H1 (cell line): ENCODE data around the gene VAMP4. TPM values are rescaled to one million over a fixed set of nuclear protein-coding genes. Genes with fewer than 3 reads are reported as not detected.

Experiments
- CTCF ChIA-PET: fragments of 300-600 bp; sonication (Branson Sonifier 250); formaldehyde crosslinking; loops from one replicate; lab custom pipeline; 2021; ENCODE audit not compliant: partially characterized antibody; lab: Charles Lee
- POLR2A ChIA-PET: fragments of 300-600 bp; sonication (Branson Sonifier 250); formaldehyde crosslinking; loops from one replicate; lab custom pipeline; 2021; ENCODE audit warnings: inconsistent platforms; ENCODE audit not compliant: partially characterized antibody; lab: Charles Lee
- DNase-seq, 2 experiments: peaks; one replicate each; pipeline versions ENCODE4 v3.0.0 to v3.0.0-alpha.2; 2010 to 2022; ENCODE audit warnings: low spot score in 2 of 2, low read depth in 1 of 2, mixed read lengths in 1 of 2
- FAIRE-seq: peaks from 2 replicates; lab custom pipeline; 2011; peaks lifted over from hg19 to GRCh38; lab: Jason Lieb, UNC
- H2AFZ ChIP-seq: 2 replicates; pipeline ENCODE4 v1.8.1; 2012; ENCODE audit warnings: low read length, inconsistent platforms
- H2AK5ac ChIP-seq: 2 replicates; pipeline ENCODE4 v1.6.1; 2013; ENCODE audit warnings: low read depth, low read length
- H2BK120ac ChIP-seq: replicated peaks from 2 replicates; pipeline ENCODE3; 2013; ENCODE audit warnings: low read depth, low read length, inconsistent platforms
- H2BK12ac ChIP-seq: 2 replicates; pipeline ENCODE4 v1.6.1; 2013; ENCODE audit warnings: low read depth, low read length
- H2BK15ac ChIP-seq: 2 replicates; pipeline ENCODE4 v1.6.1; 2013; ENCODE audit warnings: low read length
- H2BK20ac ChIP-seq: 2 replicates; pipeline ENCODE4 v1.6.1; 2013; ENCODE audit warnings: low read length
- H2BK5ac ChIP-seq: 2 replicates; pipeline ENCODE4 v1.6.1; 2013; ENCODE audit warnings: low read depth, low read length
- H3K14ac ChIP-seq: 2 replicates; pipeline ENCODE4 v1.6.1; 2013; ENCODE audit warnings: inconsistent platforms; ENCODE audit not compliant: insufficient read length
- H3K18ac ChIP-seq: 2 replicates; pipeline ENCODE4 v1.6.1; 2013; ENCODE audit warnings: low read length; ENCODE audit errors: extremely low read depth
- H3K23ac ChIP-seq: 2 replicates; pipeline ENCODE4 v1.6.1; 2013; ENCODE audit warnings: inconsistent platforms; ENCODE audit not compliant: insufficient read length
- H3K23me2 ChIP-seq: 2 replicates; pipeline ENCODE4 v1.6.1; 2013; ENCODE audit warnings: low read depth, low read length
- H3K27ac ChIP-seq: 2 replicates; pipeline ENCODE4 v1.6.1; 2011; ENCODE audit warnings: low read depth, low read length, inconsistent platforms
- H3K27me3 ChIP-seq, 4 experiments: replicated peaks in 1 of 4; 1 replicate in 1 of 4; 2 replicates in 3 of 4; pipeline versions ENCODE4 v1.6.1 to v1.8.1; 2011 to 2013; ENCODE audit warnings: low read length in 3 of 4, mild to moderate bottlenecking in 3 of 4, inconsistent platforms in 2 of 4, mixed read lengths in 2 of 4, moderate library complexity in 1 of 4; ENCODE audit not compliant: control insufficient read depth in 3 of 4, insufficient read depth in 3 of 4; ENCODE audit errors: extremely low read depth in 1 of 4
- H3K36me3 ChIP-seq, 4 experiments: 2 replicates each; pipeline versions ENCODE4 v1.6.1 to v1.8.1; 2011 to 2013; ENCODE audit warnings: mild to moderate bottlenecking in 4 of 4, low read length in 3 of 4, moderate library complexity in 2 of 4, control low read depth in 1 of 4, inconsistent platforms in 1 of 4; ENCODE audit not compliant: insufficient read depth in 4 of 4, control insufficient read depth in 2 of 4
- H3K4ac ChIP-seq: replicated peaks from 2 replicates; pipeline ENCODE3; 2013; ENCODE audit warnings: low read length, low read depth, mixed read lengths, inconsistent platforms; ENCODE audit not compliant: insufficient read length
- H3K4me1 ChIP-seq, 4 experiments: replicated peaks in 1 of 4; 1 replicate in 1 of 4; 2 replicates in 3 of 4; pipeline versions ENCODE4 v1.6.1 to v1.8.1; 2011 to 2013; ENCODE audit warnings: low read length in 3 of 4, inconsistent platforms in 2 of 4, mixed read lengths in 1 of 4; ENCODE audit not compliant: insufficient read depth in 4 of 4, control insufficient read depth in 3 of 4
- H3K4me2 ChIP-seq, 2 experiments: 2 replicates each; pipeline versions ENCODE4 v1.6.1 to v1.8.1; 2011 to 2013; ENCODE audit warnings: low read depth in 2 of 2, low read length in 2 of 2, control low read depth in 1 of 2, inconsistent platforms in 1 of 2, mild to moderate bottlenecking in 1 of 2; ENCODE audit not compliant: insufficient read depth in 1 of 2
- H3K4me3 ChIP-seq, 4 experiments: fragments of 200-600, 300-600 bp in 1 of 4; sonication (generic), shearing (Covaris generic), sonication (Bioruptor Twin) in 1 of 4; 2 replicates each; pipeline versions ENCODE4 v1.5.1 to v1.8.1; 2011 to 2016; ENCODE audit warnings: low read length in 4 of 4, low read depth in 3 of 4, control low read depth in 2 of 4, inconsistent platforms in 2 of 4, mild to moderate bottlenecking in 2 of 4, mixed read lengths in 1 of 4, moderate library complexity in 1 of 4; ENCODE audit not compliant: insufficient read depth in 2 of 4; ENCODE audit errors: extremely low read depth in 1 of 4
- H3K56ac ChIP-seq: replicated peaks from 2 replicates; pipeline ENCODE3; 2013; ENCODE audit warnings: low read depth, mild to moderate bottlenecking, mixed read lengths, low read length, inconsistent platforms; ENCODE audit not compliant: insufficient read length
- H3K79me1 ChIP-seq: 2 replicates; pipeline ENCODE4 v1.6.1; 2013; ENCODE audit warnings: low read depth, low read length, control low read depth
- H3K79me2 ChIP-seq, 2 experiments: 2 replicates each; pipeline versions ENCODE4 v1.6.1 to v1.8.1; 2012 to 2013; ENCODE audit warnings: low read length in 2 of 2, mild to moderate bottlenecking in 2 of 2, inconsistent platforms in 1 of 2; ENCODE audit not compliant: insufficient read depth in 2 of 2, control insufficient read depth in 1 of 2
- H3K9ac ChIP-seq, 4 experiments: replicated peaks in 1 of 4; 1 replicate in 1 of 4; 2 replicates in 3 of 4; pipeline versions ENCODE4 v1.6.1 to v1.8.1; 2011 to 2013; ENCODE audit warnings: low read depth in 3 of 4, low read length in 3 of 4, control low read depth in 2 of 4, mild to moderate bottlenecking in 2 of 4, moderate library complexity in 2 of 4, inconsistent platforms in 1 of 4; ENCODE audit errors: extremely low read depth in 1 of 4
- H3K9me3 ChIP-seq, 2 experiments: 2 replicates each; pipeline versions ENCODE4 v1.6.1 to v1.8.1; 2012 to 2013; ENCODE audit warnings: mild to moderate bottlenecking in 2 of 2, moderate library complexity in 2 of 2, control low read depth in 1 of 2, inconsistent platforms in 1 of 2, low read depth in 1 of 2, low read length in 1 of 2, mixed read lengths in 1 of 2; ENCODE audit not compliant: insufficient read depth in 2 of 2
- H4K20me1 ChIP-seq, 2 experiments: replicated peaks in 1 of 2; 2 replicates each; pipeline versions ENCODE3 to v1.8.1; 2011 to 2013; ENCODE audit warnings: inconsistent platforms in 2 of 2, low read length in 2 of 2, mild to moderate bottlenecking in 1 of 2; ENCODE audit not compliant: insufficient read depth in 2 of 2, control insufficient read depth in 1 of 2
- H4K5ac ChIP-seq: 2 replicates; pipeline ENCODE4 v1.6.1; 2013; ENCODE audit warnings: low read length, low read depth, mixed read lengths, inconsistent platforms; ENCODE audit not compliant: insufficient read length
- H4K8ac ChIP-seq: 2 replicates; pipeline ENCODE4 v1.8.0; 2013; ENCODE audit warnings: mild to moderate bottlenecking, moderate library complexity, low read length, inconsistent platforms; ENCODE audit not compliant: insufficient read depth; ENCODE audit errors: extremely low read depth
- H4K91ac ChIP-seq: replicated peaks from 2 replicates; pipeline ENCODE3; 2013; ENCODE audit warnings: low read length, mixed read lengths, inconsistent platforms; ENCODE audit not compliant: insufficient read length
- BACH1 ChIP-seq: IDR thresholded peaks from 2 replicates; pipeline ENCODE4 v1.6.1; 2012; ENCODE audit warnings: low read length, improper control_type of control experiment
- CREB1 ChIP-seq: IDR thresholded peaks from 2 replicates; pipeline ENCODE4 v1.6.1; 2012; ENCODE audit warnings: inconsistent platforms
- HDAC6 ChIP-seq: IDR thresholded peaks from one replicate; pipeline ENCODE4 v1.7.1; 2012; ENCODE audit warnings: low read depth, mild to moderate bottlenecking, inconsistent platforms, low read length, moderate library complexity
- KDM1A ChIP-seq: fragments of 200-600, 300-600 bp; sonication (generic); IDR thresholded peaks from 2 replicates; pipeline ENCODE4 v1.7.1; 2016; ENCODE audit warnings: mild to moderate bottlenecking, low read length, borderline replicate concordance
- PHF8 ChIP-seq: fragments of 200-600 bp; sonication (generic); conservative IDR thresholded peaks from 2 replicates; pipeline ENCODE4 v1.7.1; 2012; ENCODE audit warnings: low read depth, mild to moderate bottlenecking, inconsistent platforms, low read length, moderate library complexity
- POLR2AphosphoS5 ChIP-seq: IDR thresholded peaks from 2 replicates; pipeline ENCODE4 v1.6.1; 2011; ENCODE audit warnings: low read depth, low read length
- RBBP5 ChIP-seq: IDR thresholded peaks from 2 replicates; pipeline ENCODE4 v1.7.1; 2012; ENCODE audit warnings: low read depth, mild to moderate bottlenecking, inconsistent platforms, low read length, moderate library complexity, borderline replicate concordance
- RFX5 ChIP-seq: IDR thresholded peaks from 2 replicates; pipeline ENCODE4 v1.6.1; 2011; ENCODE audit warnings: low read depth, low read length, improper control_type of control experiment, borderline replicate concordance
- RNF2 ChIP-seq: fragments of 200-900, 300-1000 bp; sonication (generic); IDR thresholded peaks from 2 replicates; pipeline ENCODE4 v1.7.1; 2016; ENCODE audit warnings: borderline replicate concordance, low read depth, mild to moderate bottlenecking, antibody characterized with exemption, low read length; ENCODE audit not compliant: poor library complexity, severe bottlenecking; ENCODE audit errors: missing control alignments
- SAP30 ChIP-seq: fragments of 300-600 bp; sonication (generic); IDR thresholded peaks from 2 replicates; pipeline ENCODE4 v1.7.1; 2012; ENCODE audit warnings: low read length, moderate library complexity, mild to moderate bottlenecking, inconsistent platforms; ENCODE audit not compliant: insufficient read depth, insufficient replicate concordance
- SIN3A ChIP-seq, 2 experiments: IDR thresholded peaks in 1 of 2; conservative IDR thresholded peaks in 1 of 2; 2 replicates each; pipeline ENCODE4 v1.6.1; 2011 to 2012; ENCODE audit warnings: low read length in 2 of 2, improper control_type of control experiment in 1 of 2, low read depth in 1 of 2, mild to moderate bottlenecking in 1 of 2
- TBP ChIP-seq: IDR thresholded peaks from 2 replicates; pipeline ENCODE4 v1.6.1; 2011; ENCODE audit warnings: low read depth, low read length, improper control_type of control experiment
- YY1 ChIP-seq: IDR thresholded peaks from 2 replicates; pipeline ENCODE4 v1.6.1; 2011; ENCODE audit warnings: low read depth, mild to moderate bottlenecking, low read length
- ZNF274 ChIP-seq: IDR thresholded peaks from 2 replicates; pipeline ENCODE4 v1.7.0; 2012; ENCODE audit warnings: low read length, borderline replicate concordance; ENCODE audit errors: extremely low read depth
- WGBS, 2 experiments: shearing (Covaris generic) in 1 of 2; methylation state at CpG; one replicate each; pipeline versions ENCODE4 v1.1.6 to v1.1.7; 2013 to 2015; ENCODE audit warnings: low lambda C conversion rate in 2 of 2, mixed read lengths in 2 of 2, inconsistent platforms in 1 of 2, low coverage in 1 of 2, missing lambda C conversion rate in 1 of 2; ENCODE audit not compliant: insufficient replicate concordance in 2 of 2, insufficient coverage in 1 of 2, insufficient read length in 1 of 2; ENCODE audit errors: extremely low coverage in 1 of 2, missing lambda C conversion rate in 1 of 2; 5-methylcytosine and 5-hydroxymethylcytosine counted together
- polyA plus RNA-seq, 7 experiments: library from polyadenylated mRNA; depleted of rRNA in 3 of 7; stranded (reverse) in 5 of 7; unstranded in 2 of 7; fragments of >200 nt in 5 of 7; fragments of 200-250 nt in 2 of 7; gene quantifications; 1 replicate in 5 of 7; 2 replicates in 1 of 7; 4 replicates in 1 of 7; pipeline versions ENCODE4 v1.2.1 to v1.2.3, GENCODE V29; 2011 to 2013; ENCODE audit warnings: missing spikeins in 2 of 7, mixed read lengths in 2 of 7
- total RNA-seq: library from RNA; stranded (reverse); fragmentation: NEBNext Ultra II Directional; extraction: Animal tissue kit (Norgen Biotek cat#: 25700); gene quantifications from 2 replicates; pipeline ENCODE4 v1.2.1, GENCODE V29; 2021

The VAMP4 gene
- total and polyA plus RNA-seq, 2 of the 8 experiments (the other 6 are each of a cell fraction or from before 2014, with no cell fraction given): 1.6 to 13.9 TPM

GRCh38 chr1:171718848-171719247 is 23.0 kb downstream of the VAMP4 start:
- Histone ChIP-seq H2AK5ac (no peak overlapping the region), H4K8ac (no peak overlapping the region), H2BK12ac (no peak overlapping the region), H3K9ac (no peak overlapping the region), H2AFZ (no peak overlapping the region), H3K27me3 (no peaks in the 10 kb centered on the region), H3K4me2 (no peak overlapping the region), H3K79me2 (no peaks in the 10 kb centered on the region), H2BK120ac (no peak overlapping the region), H3K23ac (no peak overlapping the region), H3K4me3 (no peak overlapping the region), H3K79me1 (no peaks in the 10 kb centered on the region), H3K4ac (no peak overlapping the region), H3K23me2 (no peaks in the 10 kb centered on the region), H3K4me1 (no peaks in the 10 kb centered on the region), H4K5ac (no peak overlapping the region), H2BK5ac (no peak overlapping the region), H3K27ac (no peak overlapping the region), H2BK20ac (no peak overlapping the region), H2BK15ac (no peak overlapping the region), H3K36me3 (no peaks in the 10 kb centered on the region; a peak in 1 of 8 replicates), H3K9me3 (peaks cover 7% of the 10 kb centered on the region in 2 experiments; a peak in 3 of 4 replicates), H4K20me1 (no peaks in the 10 kb centered on the region), H3K14ac (no peak overlapping the region), H4K91ac (no peak overlapping the region), H3K56ac (no peak overlapping the region), H3K18ac (no peak overlapping the region)
- 84% methylated on average over 1 of the region's 1 CpG; no CpG with 5 or more reads in 1 of the 2 experiments for WGBS, 2 experiments
- DNase-seq (no peak), FAIRE-seq (no peak)
- no peak for TF ChIP-seq YY1
- no peak for TF ChIP-seq CREB1
- TF ChIP-seq RBBP5: no peak
- TF ChIP-seq BACH1: no peak
- no peak for TF ChIP-seq RFX5
- TF ChIP-seq SIN3A (conservative IDR thresholded peaks at IDR 0.05 in 1 of 2, IDR thresholded peaks at IDR 0.05 in 1 of 2; ENCODE audit: low read depth in 1 of 2, low read length in 2 of 2): no peak
- TF ChIP-seq HDAC6: no peak
- TF ChIP-seq RNF2: no peak
- TF ChIP-seq SAP30: no peak
- no peak for TF ChIP-seq ZNF274
- TF ChIP-seq KDM1A: no peak
- TF ChIP-seq TBP: no peak
- TF ChIP-seq POLR2AphosphoS5: no peak
- TF ChIP-seq PHF8: no peak
- CTCF ChIA-PET: interaction anchor here (0.9 to 6.9 kb wide), 5 partner anchors 10 to 284 kb away, joined by 3 to 66 read pairs (median 3); no protein-coding TSS in a partner anchor
- POLR2A ChIA-PET: interaction anchor here (1.4 kb wide), 1 partner anchor 23 kb away, joined by 3 read pairs; the partner anchor contains the start of gene VAMP4
